ENCODE results near the gene MTOR.

DNA sequence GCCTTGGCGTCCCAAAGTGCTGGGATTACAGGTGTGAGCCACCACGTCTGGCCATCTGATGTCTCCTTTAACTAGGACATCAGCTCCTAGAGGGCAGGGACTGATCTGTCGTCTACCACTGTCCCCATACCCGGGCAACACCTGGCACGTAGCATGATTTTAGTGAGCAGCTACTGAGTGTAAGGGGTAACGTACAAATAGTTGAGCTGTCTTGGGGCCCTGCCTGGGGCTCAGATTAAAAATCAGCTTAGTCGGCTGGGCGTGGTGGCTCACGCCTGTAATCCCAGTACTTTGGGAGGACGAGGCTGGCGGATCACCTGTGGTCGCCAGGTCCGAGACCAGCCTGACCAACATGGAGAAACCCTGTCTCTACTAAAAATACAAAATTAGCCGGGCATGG lies 204.3 kb downstream of the MTOR start:
- TF ChIP-seq, protein P1, sequence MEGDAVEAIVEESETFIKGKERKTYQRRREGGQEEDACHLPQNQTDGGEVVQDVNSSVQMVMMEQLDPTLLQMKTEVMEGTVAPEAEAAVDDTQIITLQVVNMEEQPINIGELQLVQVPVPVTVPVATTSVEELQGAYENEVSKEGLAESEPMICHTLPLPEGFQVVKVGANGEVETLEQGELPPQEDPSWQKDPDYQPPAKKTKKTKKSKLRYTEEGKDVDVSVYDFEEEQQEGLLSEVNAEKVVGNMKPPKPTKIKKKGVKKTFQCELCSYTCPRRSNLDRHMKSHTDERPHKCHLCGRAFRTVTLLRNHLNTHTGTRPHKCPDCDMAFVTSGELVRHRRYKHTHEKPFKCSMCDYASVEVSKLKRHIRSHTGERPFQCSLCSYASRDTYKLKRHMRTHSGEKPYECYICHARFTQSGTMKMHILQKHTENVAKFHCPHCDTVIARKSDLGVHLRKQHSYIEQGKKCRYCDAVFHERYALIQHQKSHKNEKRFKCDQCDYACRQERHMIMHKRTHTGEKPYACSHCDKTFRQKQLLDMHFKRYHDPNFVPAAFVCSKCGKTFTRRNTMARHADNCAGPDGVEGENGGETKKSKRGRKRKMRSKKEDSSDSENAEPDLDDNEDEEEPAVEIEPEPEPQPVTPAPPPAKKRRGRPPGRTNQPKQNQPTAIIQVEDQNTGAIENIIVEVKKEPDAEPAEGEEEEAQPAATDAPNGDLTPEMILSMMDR (conservative IDR thresholded peaks at IDR 0.05 in 1 of 2, IDR thresholded peaks at IDR 0.05 in 1 of 2; ENCODE audit: extremely low read depth in 1 of 2, insufficient read depth in 1 of 2, low read depth in 1 of 2, low read length in 2 of 2), result no peak
- TF ChIP-seq EZH2 (IDR thresholded peaks at IDR 0.05; ENCODE audit: borderline replicate concordance, low read length), result no peak

Measured in mammary epithelial cell (primary cell).